ENCODE data around the gene WDR76. TPM values are rescaled to one million over a fixed set of nuclear protein-coding genes. Genes with fewer than 3 reads are reported as not detected.

Gene WDR76
- 12.4 to 16.3 TPM (median 14.4 TPM) in 5 replicates for total RNA-seq (2022; extraction: Qiagen RNA extraction; ENCODE audit: low read depth)

GRCh38 chr15:43826508-43827341 lies at the start of gene WDR76:
WDR76 (plus strand) TSS chr15:43827002; CDS start chr15:43827033, 31 bp downstream.

GRCh38 chr15:43791993-43792760 lies 34.6 kb upstream of the WDR76 start, which contains the start of gene SERF2:
SERF2 (plus strand) TSS chr15:43792320; CDS start chr15:43792377, 57 bp downstream.

DNA sequence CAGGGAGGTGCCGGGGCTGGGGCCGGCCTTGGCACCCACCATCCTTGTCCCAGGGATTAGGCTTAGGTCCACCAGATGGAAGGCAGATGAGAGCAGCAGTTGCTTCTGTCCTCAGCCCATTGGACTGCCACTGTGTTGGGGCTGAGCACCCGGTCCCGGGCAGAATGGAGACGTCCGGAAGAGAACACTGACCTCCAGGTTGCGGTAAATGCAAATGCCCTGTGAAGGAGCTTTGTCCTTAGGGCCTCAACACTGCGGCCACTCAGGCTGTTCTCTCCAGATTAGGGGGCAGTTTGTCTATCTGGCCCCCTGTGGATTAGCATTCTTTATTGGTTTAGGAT lies 26.9 kb upstream of the WDR76 start, which contains the start of gene SERINC4:
SERINC4 (minus strand) TSS at position 276 of the 341 bp plus-strand sequence; CDS start at position 42, 234 bp downstream.

DNA sequence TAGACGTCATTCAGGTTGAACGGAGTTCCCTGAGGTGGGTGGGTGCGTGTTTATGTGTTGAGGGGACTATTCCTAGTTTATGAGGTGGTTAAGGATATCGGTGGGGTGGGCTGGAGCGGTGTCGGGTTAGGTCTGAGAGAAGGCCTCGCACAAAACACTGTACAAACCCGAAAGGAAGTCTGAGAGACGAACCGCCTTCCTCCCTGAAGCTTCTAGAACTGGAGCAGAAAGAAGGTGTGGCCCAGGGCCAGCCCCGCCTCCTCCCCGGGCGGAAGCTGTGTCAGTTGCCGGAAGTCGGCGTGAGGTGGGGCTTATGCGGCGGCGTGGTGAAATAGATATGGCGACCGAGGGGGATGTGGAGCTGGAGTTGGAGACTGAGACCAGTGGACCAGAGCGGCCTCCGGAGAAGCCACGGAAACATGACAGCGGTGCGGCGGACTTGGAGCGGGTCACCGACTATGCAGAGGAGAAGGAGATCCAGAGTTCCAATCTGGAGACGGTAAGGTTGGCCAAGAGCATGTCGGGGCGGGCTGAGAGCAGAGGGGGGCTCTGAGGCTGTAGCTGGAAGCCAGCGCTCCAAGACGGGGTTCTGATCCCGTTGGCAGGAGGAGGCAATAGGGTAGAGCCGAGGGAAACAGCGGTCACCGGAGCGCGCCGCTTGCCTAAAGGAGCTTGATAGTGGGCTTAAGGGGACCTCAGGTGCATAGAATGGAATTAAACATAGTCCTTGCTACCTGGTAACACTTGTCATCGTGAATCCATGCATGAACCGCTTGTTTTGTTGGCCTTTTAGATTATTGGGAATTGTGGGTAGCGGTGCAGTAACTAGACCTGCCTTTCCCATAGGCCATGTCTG lies 26.3 kb upstream of the WDR76 start, which contains the start of gene HYPK:
HYPK (plus strand) TSS at position 314 of the 856 bp plus-strand sequence; CDS start at position 338, 24 bp downstream.

DNA sequence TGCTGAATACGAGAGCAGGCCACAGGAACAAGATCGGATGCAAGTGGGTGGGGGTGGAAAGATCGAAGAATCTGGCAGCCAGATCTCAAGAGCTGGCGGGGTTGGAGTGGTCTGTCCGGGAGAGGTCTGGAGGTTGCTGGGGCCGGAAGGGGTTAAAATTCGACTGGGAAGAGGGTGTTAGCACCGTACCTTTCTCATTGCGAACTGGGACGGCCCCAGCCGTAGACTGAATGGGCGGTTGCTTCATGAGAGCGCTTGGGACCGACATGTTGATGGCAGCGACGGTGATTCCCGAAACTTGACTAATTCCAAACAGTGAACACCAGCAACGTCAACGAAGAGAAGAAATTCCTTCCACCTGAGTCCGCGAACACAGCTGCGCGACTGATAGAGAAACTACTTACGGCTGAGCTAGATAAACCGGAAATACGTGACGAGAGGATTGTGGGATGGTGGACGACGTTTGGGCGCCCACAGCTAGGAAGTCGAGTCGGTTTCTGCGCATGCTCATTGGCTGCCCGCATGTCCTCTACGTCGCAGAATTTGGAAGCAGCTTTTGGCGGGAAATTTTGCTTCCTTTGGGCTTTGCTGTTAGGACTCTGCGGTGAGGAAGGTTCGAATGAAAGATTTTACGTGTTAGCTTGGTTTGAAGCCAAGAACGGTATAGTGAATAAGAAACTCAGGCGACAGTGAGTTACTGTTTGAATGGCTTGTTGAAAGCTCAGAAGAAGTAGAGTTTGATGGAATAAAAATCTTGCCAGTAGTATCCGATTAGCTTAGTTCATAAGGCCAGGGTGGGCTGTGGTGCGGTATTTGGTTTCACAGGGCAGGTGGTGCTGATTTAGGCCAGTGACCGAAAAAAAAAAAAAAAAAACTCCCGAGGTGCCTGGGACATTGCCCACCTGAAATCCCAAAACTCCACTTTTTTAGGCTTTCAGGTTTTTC lies 2.2 kb upstream of the WDR76 start, which contains the start of gene MFAP1:
MFAP1 (minus strand) TSS at position 389 of the 945 bp plus-strand sequence; CDS start at position 268, 121 bp downstream.

Other genes starting within 250 kb of the WDR76 start
- 5.3 to 8.8 TPM (median 7.2 TPM) in 5 replicates for gene PPIP5K1, start 236.8 kb upstream of the WDR76 start, total RNA-seq (2022; extraction: Qiagen RNA extraction; ENCODE audit: low read depth)
- 2.5 to 4.8 TPM (median 4.2 TPM) in 5 replicates for gene CKMT1B, start 233.0 kb upstream of the WDR76 start, total RNA-seq (2022; extraction: Qiagen RNA extraction; ENCODE audit: low read depth)
- 0.02 to 0.23 TPM (median 0.09 TPM) in 5 replicates for gene STRC, start 208.2 kb upstream of the WDR76 start, total RNA-seq (2022; extraction: Qiagen RNA extraction; ENCODE audit: low read depth)
- 0.36 to 1.9 TPM (median 0.69 TPM) in 5 replicates for gene CATSPER2, start 178.2 kb upstream of the WDR76 start, total RNA-seq (2022; extraction: Qiagen RNA extraction; ENCODE audit: low read depth)
- gene CKMT1A, start 133.1 kb upstream of the WDR76 start, total RNA-seq (2022; extraction: Qiagen RNA extraction; ENCODE audit: low read depth) = 2.2 to 3.1 TPM (median 2.7 TPM) in 5 replicates
- gene PDIA3, start 80.6 kb upstream of the WDR76 start, total RNA-seq (2022; extraction: Qiagen RNA extraction; ENCODE audit: low read depth) = 269 to 374 TPM (median 348 TPM) in 5 replicates
- gene ELL3, start 50.0 kb upstream of the WDR76 start, total RNA-seq (2022; extraction: Qiagen RNA extraction; ENCODE audit: low read depth) = 0.77 to 1.8 TPM (median 1.6 TPM) in 5 replicates
- 471 to 668 TPM (median 637 TPM) in 5 replicates for gene SERF2, start 34.7 kb upstream of the WDR76 start, total RNA-seq (2022; extraction: Qiagen RNA extraction; ENCODE audit: low read depth)
- gene SERINC4, start 26.8 kb upstream of the WDR76 start, total RNA-seq (2022; extraction: Qiagen RNA extraction; ENCODE audit: low read depth) = 0.06 to 0.23 TPM (median 0.12 TPM) in 4 of 5 replicates, not detected in the other
- gene HYPK, start 26.4 kb upstream of the WDR76 start, total RNA-seq (2022; extraction: Qiagen RNA extraction; ENCODE audit: low read depth) = 3.5 to 12.8 TPM (median 5.2 TPM) in 5 replicates
- gene MFAP1, start 2.3 kb upstream of the WDR76 start, total RNA-seq (2022; extraction: Qiagen RNA extraction; ENCODE audit: low read depth) = 25.7 to 28.2 TPM (median 27.4 TPM) in 5 replicates